HCT116 (cell line): Measurements from ENCODE around the gene TMEM240. TPM values are rescaled to one million over a fixed set of nuclear protein-coding genes. Genes with fewer than 3 reads are reported as not detected.
"Not testable (repeated sequence)": the region's sequence is repeated elsewhere in the genome, so short reads cannot be mapped to it uniquely, and the experiment has no call there.

ENCODE experiments used
- ATAC-seq: fragments of 200-7000 bp; cut with Tn5 transposase; 2 replicates; pipeline ENCODE4 v1.9.1; 2020; ENCODE audit warnings: mild to moderate bottlenecking, moderate library complexity
- BruUV-seq: library from RNA; stranded (reverse); fragments of 400-500 nt; replicated peaks from 2 replicates; lab custom pipeline; 2021; lab: Mats Ljungman, UMichigan
- CTCF ChIA-PET: fragments of 300-600 bp; sonication (Branson Sonifier 250); formaldehyde crosslinking; loops from one replicate; lab custom pipeline; 2021; ENCODE audit warnings: antibody characterized with exemption; lab: Charles Lee
- POLR2A ChIA-PET: fragments of 300-600, 350-600 bp; sonication (Branson Sonifier 250); formaldehyde crosslinking; loops from one replicate; lab custom pipeline; 2021; ENCODE audit warnings: antibody characterized with exemption; lab: Charles Lee
- RAD21 ChIA-PET, 2 experiments: fragments of 300-600 bp; sonication (Branson Sonifier 250); formaldehyde crosslinking; loops; one replicate each; lab custom pipeline; 2023; ENCODE audit warnings: low total read pairs in 2 of 2; ENCODE audit not compliant: uncharacterized antibody in 2 of 2, unreplicated experiment in 2 of 2, low non-redundant PET in 1 of 2; lab: Charles Lee
- DNase-seq: peaks from one replicate; pipeline ENCODE4 v3.0.0-alpha.2; 2010; ENCODE audit warnings: low read depth, low spot score
- H2AFZ ChIP-seq: fragments of 200-600 bp; shearing (Covaris generic), sonication (generic); 2 replicates; pipeline ENCODE4 v1.6.1; 2017; ENCODE audit warnings: low read depth, mixed run types, mixed read lengths, antibody characterized with exemption, low read length; ENCODE audit not compliant: poor library complexity, severe bottlenecking
- H3K27ac ChIP-seq: 2 replicates; pipeline ENCODE4 v1.5.1; 2012; ENCODE audit warnings: low read depth, low read length
- H3K27me3 ChIP-seq: fragments of 200-600 bp; sonication (generic); 2 replicates; pipeline ENCODE4 v1.6.1; 2016; ENCODE audit warnings: mixed run types, low read length, mixed read lengths; ENCODE audit not compliant: insufficient read depth
- H3K36me3 ChIP-seq, 2 experiments: fragments of 200-500 bp in 1 of 2; fragments of 200-600 bp in 1 of 2; sonication (Bioruptor generic) in 1 of 2; sonication (generic) in 1 of 2; 2 replicates each; pipeline versions ENCODE4 v1.5.1 to v1.6.1; 2014 to 2016; ENCODE audit warnings: low read length in 2 of 2, inconsistent platforms in 1 of 2, mixed read lengths in 1 of 2, mixed run types in 1 of 2; ENCODE audit not compliant: insufficient read depth in 2 of 2, control insufficient read depth in 1 of 2
- H3K4me1 ChIP-seq, 2 experiments: fragments of 200-600 bp in 1 of 2; sonication (generic) in 1 of 2; 2 replicates each; pipeline versions ENCODE4 v1.5.1 to v1.6.1; 2012 to 2017; ENCODE audit warnings: low read length in 2 of 2, inconsistent platforms in 1 of 2, mild to moderate bottlenecking in 1 of 2, mixed read lengths in 1 of 2, mixed run types in 1 of 2, moderate library complexity in 1 of 2; ENCODE audit not compliant: insufficient read depth in 2 of 2, control insufficient read depth in 1 of 2
- H3K4me2 ChIP-seq: fragments of 200-600 bp; sonication (generic); 2 replicates; pipeline ENCODE4 v1.6.1; 2017; ENCODE audit warnings: mixed run types, low read length, mixed read lengths
- H3K4me3 ChIP-seq, 2 experiments: fragments of 200-600 bp in 1 of 2; sonication (generic) in 1 of 2; replicated peaks in 1 of 2; 2 replicates each; pipeline ENCODE4 v1.5.1; 2011 to 2016; ENCODE audit warnings: low read length in 2 of 2, control low read depth in 1 of 2, low read depth in 1 of 2, mild to moderate bottlenecking in 1 of 2, mixed read lengths in 1 of 2, mixed run types in 1 of 2
- H3K79me2 ChIP-seq: fragments of 200-600 bp; sonication (generic); 2 replicates; pipeline ENCODE4 v1.6.1; 2017; ENCODE audit warnings: mild to moderate bottlenecking, mixed run types, low read length, moderate library complexity, mixed read lengths; ENCODE audit not compliant: insufficient read depth
- H3K9ac ChIP-seq: fragments of 200-600 bp; sonication (generic); 2 replicates; pipeline ENCODE4 v1.6.1; 2016; ENCODE audit warnings: low read length, mixed read lengths
- H3K9me2 ChIP-seq: fragments of 200-600 bp; sonication (generic), shearing (Covaris generic); 2 replicates; pipeline ENCODE4 v1.6.1; 2017; ENCODE audit warnings: mixed run types, mild to moderate bottlenecking, moderate library complexity; ENCODE audit not compliant: insufficient read depth
- H3K9me3 ChIP-seq, 2 experiments: fragments of 200-500 bp in 1 of 2; fragments of 200-600 bp in 1 of 2; sonication (Bioruptor generic) in 1 of 2; sonication (generic) in 1 of 2; 2 replicates each; pipeline ENCODE4 v1.6.1; 2014 to 2017; ENCODE audit warnings: low read length in 2 of 2, mixed read lengths in 2 of 2, inconsistent platforms in 1 of 2, low read depth in 1 of 2, mild to moderate bottlenecking in 1 of 2, mixed run types in 1 of 2, moderate library complexity in 1 of 2; ENCODE audit not compliant: control insufficient read depth in 1 of 2, insufficient read depth in 1 of 2
- H4K20me1 ChIP-seq: fragments of 200-600 bp; sonication (generic), shearing (Covaris generic); 2 replicates; pipeline ENCODE4 v1.6.1; 2017; ENCODE audit warnings: mixed run types, mild to moderate bottlenecking, moderate library complexity; ENCODE audit not compliant: insufficient read depth
- SIN3A ChIP-seq: IDR thresholded peaks from 2 replicates; pipeline ENCODE4 v1.6.1; 2012; ENCODE audit warnings: low read depth
- intact Hi-C: fragments of 100-400 bp; cut with micrococcal nuclease; formaldehyde crosslinking; loops from 2 replicates; pipeline ENCODE4 v1.10.0; 2022
- total RNA-seq: library from RNA; stranded (reverse); gene quantifications from one replicate; pipeline ENCODE4 v1.2.1, GENCODE V29; 2021; ENCODE audit not compliant: unreplicated experiment
- TF ChIP-seq, protein P1 (sequence below): IDR thresholded peaks from 2 replicates; pipeline ENCODE4 v1.6.1; 2012; ENCODE audit warnings: low read depth

The TMEM240 gene
- total RNA-seq, 1 experiment from 2014 or later, result 2.3 TPM

DNA sequence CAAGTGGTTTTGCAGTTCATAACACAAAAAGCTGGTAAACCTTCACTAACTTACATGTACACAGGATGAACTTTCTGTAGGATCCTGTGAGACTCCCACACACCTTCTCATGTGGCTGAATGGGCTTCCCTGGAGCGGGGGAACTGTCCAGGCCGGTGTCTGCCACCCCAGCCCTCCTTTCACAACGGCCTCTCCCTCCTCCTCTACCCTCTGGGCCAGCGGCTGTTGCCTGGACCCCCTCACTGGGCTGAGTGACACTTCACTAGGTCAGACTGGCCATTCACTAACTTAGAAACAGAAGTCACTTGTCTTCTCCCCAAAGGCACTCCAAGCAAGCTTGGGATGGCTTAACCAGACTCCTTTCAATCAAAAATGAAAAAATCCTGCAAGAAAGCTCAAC, 18.2 kb upstream of the TMEM240 start:
- H3K4me3 ChIP-seq, result no peak overlapping the region
- no peak overlapping the region for H2AFZ ChIP-seq
- no peak overlapping the region for H3K27ac ChIP-seq
- ATAC-seq (no peak), DNase-seq (no peak)
- ChIA-PET CTCF (no interaction called here), POLR2A (no interaction called here), RAD21 (no interaction called here)
- TF ChIP-seq, protein P1, sequence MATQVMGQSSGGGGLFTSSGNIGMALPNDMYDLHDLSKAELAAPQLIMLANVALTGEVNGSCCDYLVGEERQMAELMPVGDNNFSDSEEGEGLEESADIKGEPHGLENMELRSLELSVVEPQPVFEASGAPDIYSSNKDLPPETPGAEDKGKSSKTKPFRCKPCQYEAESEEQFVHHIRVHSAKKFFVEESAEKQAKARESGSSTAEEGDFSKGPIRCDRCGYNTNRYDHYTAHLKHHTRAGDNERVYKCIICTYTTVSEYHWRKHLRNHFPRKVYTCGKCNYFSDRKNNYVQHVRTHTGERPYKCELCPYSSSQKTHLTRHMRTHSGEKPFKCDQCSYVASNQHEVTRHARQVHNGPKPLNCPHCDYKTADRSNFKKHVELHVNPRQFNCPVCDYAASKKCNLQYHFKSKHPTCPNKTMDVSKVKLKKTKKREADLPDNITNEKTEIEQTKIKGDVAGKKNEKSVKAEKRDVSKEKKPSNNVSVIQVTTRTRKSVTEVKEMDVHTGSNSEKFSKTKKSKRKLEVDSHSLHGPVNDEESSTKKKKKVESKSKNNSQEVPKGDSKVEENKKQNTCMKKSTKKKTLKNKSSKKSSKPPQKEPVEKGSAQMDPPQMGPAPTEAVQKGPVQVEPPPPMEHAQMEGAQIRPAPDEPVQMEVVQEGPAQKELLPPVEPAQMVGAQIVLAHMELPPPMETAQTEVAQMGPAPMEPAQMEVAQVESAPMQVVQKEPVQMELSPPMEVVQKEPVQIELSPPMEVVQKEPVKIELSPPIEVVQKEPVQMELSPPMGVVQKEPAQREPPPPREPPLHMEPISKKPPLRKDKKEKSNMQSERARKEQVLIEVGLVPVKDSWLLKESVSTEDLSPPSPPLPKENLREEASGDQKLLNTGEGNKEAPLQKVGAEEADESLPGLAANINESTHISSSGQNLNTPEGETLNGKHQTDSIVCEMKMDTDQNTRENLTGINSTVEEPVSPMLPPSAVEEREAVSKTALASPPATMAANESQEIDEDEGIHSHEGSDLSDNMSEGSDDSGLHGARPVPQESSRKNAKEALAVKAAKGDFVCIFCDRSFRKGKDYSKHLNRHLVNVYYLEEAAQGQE, result no peak
- TF ChIP-seq SIN3A, result 0 out of 2 replicates have a peak, but pooled peaks have one; percentile 3
- H3K4me2 ChIP-seq, result no peak overlapping the region
- no peaks in the 10 kb centered on the region; the same call in 1 of the 2 replicates for H4K20me1 ChIP-seq
- no peak overlapping the region for H3K9ac ChIP-seq
- H3K4me1 ChIP-seq, result peaks cover 0 to 16% of the 10 kb centered on the region in 2 experiments; a peak in 2 of 4 replicates
- H3K9me3 ChIP-seq, result no peaks in the 10 kb centered on the region
- intact Hi-C loops, result no loop called here
- no TSS peak for BruUV-seq
- peaks cover 49% of the 10 kb centered on the region; the same call in 1 of the 2 replicates for H3K79me2 ChIP-seq
- H3K36me3 ChIP-seq, result peaks cover 6 to 22% of the 10 kb centered on the region in 2 experiments
- H3K27me3 ChIP-seq, result no peaks in the 10 kb centered on the region
- H3K9me2 ChIP-seq, result no peaks in the 10 kb centered on the region

DNA sequence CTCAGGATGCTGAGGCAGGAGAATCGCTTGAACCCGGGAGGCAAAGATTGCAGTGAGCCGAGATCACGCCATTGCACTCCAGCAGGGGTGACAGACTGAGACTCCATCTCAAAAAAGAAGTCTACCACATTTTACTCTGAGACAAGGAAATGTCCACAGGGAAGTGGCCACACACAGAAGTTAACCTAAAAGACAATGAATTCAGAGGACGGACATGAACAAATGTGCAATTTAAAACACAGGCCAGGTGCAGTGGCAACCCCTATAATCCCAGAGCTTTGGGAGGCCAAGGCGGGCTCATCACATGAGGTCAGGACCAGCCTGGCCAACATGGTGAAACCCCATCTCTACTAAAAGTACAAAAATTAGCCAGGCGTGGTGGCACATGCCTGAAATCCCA, 17.3 kb upstream of the TMEM240 start:
- H4K20me1 ChIP-seq, CTCF ChIA-PET, BruUV-seq: not testable (repeated sequence)

DNA sequence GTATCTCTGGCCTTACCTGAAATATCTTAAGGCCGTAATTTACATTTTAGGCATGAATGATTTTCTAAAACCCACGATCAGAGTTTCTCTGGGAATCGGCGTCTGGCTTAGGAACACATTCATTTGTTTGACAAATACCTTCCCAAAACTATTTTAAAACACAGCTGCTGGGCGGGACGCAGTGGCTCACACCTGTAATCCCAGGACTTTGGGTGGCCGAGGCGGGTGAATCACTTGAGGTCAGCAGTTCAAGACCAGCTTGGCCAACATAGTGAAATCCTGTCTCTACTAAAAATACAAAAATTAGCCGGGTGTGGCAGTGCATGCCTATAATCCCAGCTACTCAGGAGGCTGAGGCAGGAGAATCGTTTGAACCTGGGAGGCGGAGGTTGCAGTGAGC, 16.5 kb upstream of the TMEM240 start:
- H3K27me3 ChIP-seq, H3K4me2 ChIP-seq, BruUV-seq, RAD21 ChIA-PET, H3K36me3 ChIP-seq, H3K4me3 ChIP-seq, H4K20me1 ChIP-seq, H3K9ac ChIP-seq, intact Hi-C loops, H3K27ac ChIP-seq, H2AFZ ChIP-seq, H3K9me3 ChIP-seq, POLR2A ChIA-PET, DNase-seq, H3K9me2 ChIP-seq, ATAC-seq, CTCF ChIA-PET: not testable (repeated sequence)
- Histone ChIP-seq H3K79me2 (peaks cover 38% of the 10 kb centered on the region; the same call in 1 of the 2 replicates), H3K4me1 (peaks cover 0 to 16% of the 10 kb centered on the region in 2 experiments; a peak in 2 of 4 replicates)

More for the DNA sequence above, 17.3 kb upstream of the TMEM240 start:
- intact Hi-C loops, RAD21 ChIA-PET, DNase-seq, H2AFZ ChIP-seq, H3K9ac ChIP-seq, H3K9me2 ChIP-seq, H3K27me3 ChIP-seq, POLR2A ChIA-PET, H3K4me2 ChIP-seq, H3K4me3 ChIP-seq, H3K27ac ChIP-seq, H3K9me3 ChIP-seq, ATAC-seq: not testable (repeated sequence)
- peaks cover 3 to 16% of the 10 kb centered on the region in 2 experiments for H3K36me3 ChIP-seq
- peaks cover 40% of the 10 kb centered on the region; the same call in 1 of the 2 replicates for H3K79me2 ChIP-seq
- H3K4me1 ChIP-seq, result peaks cover 0 to 16% of the 10 kb centered on the region in 2 experiments; a peak in 2 of 4 replicates
